Left cardiac atrium (tissue), 4 donors: ENCODE results near the gene TAS2R16. TPM values are rescaled to one million over a fixed set of nuclear protein-coding genes. Genes with fewer than 3 reads are reported as not detected.
"Not testable (repeated sequence)": the region's sequence is repeated elsewhere in the genome, so short reads cannot be mapped to it uniquely, and the experiment has no call there.

Experiments
- ATAC-seq, 2 donors: fragments of 200-7000 bp; cut with Tn5 transposase; one replicate each; pipeline ENCODE4 v1.9.1; 2020; ENCODE audit warnings: mild to moderate bottlenecking in 2 of 2, moderate library complexity in 2 of 2
- DNase-seq: peaks from one replicate; pipeline ENCODE4 v3.0.0-alpha.2; 2020
- intact Hi-C, 2 donors: fragments of 100-400 bp; cut with DNase I; formaldehyde crosslinking; loops; one replicate each; pipeline versions ENCODE4 v1.14.1 to v1.15.1; 2022 to 2023
- total RNA-seq, 2 donors: library from RNA; stranded (reverse); fragmentation: NEBNext Ultra II Directional; extraction: Animal tissue kit (Norgen Biotek cat#: 25700); gene quantifications; one replicate each; pipeline ENCODE4 v1.2.1, GENCODE V29; 2021
- donor health status: DM: no; HTN: yes; CAD: no.
- donor health status: DM: no; HTN: yes; CAD: no; lungs with severe emphysema.
- donor health status: DM: yes; HTN: yes; CAD: no.
- donor health status: Dilated cardiomyopathy.

Gene TAS2R16
- total RNA-seq, 2 donors from 2014 or later = not detected

- no peak for DNase-seq
- intact Hi-C loops = no loop called here
- ATAC-seq = no peak
Measured at GRCh38 chr7:122975341-122975740, 20.2 kb downstream of the TAS2R16 start.

GRCh38 chr7:122974229-122974628, 21.3 kb downstream of the TAS2R16 start:
- DNase-seq = no peak
- ATAC-seq = no peak
- intact Hi-C loops = no loop called here

- no peak for ATAC-seq
- intact Hi-C loops = no loop called here
Measured at GRCh38 chr7:122972056-122972455, 23.4 kb downstream of the TAS2R16 start.

GRCh38 chr7:122970740-122971725, 24.5 kb downstream of the TAS2R16 start:
- DNase-seq (no peak), ATAC-seq (no peak)
- intact Hi-C loops = no loop called here

More at GRCh38 chr7:122972056-122972455, 23.4 kb downstream of the TAS2R16 start:
- DNase-seq = no peak

GRCh38 chr7:122968389-122968788, 27.1 kb downstream of the TAS2R16 start:
- ATAC-seq (no peak), DNase-seq (no peak)
- intact Hi-C loops = no loop called here

- ATAC-seq (no peak), DNase-seq (no peak)
- intact Hi-C loops = no loop called here
Measured at GRCh38 chr7:122965306-122965705, 30.2 kb downstream of the TAS2R16 start.

- intact Hi-C loops, ATAC-seq: not testable (repeated sequence)
Measured at GRCh38 chr7:122953678-122954077, 41.8 kb downstream of the TAS2R16 start.

GRCh38 chr7:122951006-122951405, 44.5 kb downstream of the TAS2R16 start:
- intact Hi-C loops = no loop called here
- ATAC-seq (no peak), DNase-seq (no peak)

More at GRCh38 chr7:122953678-122954077, 41.8 kb downstream of the TAS2R16 start:
- DNase-seq = not testable (repeated sequence)

GRCh38 chr7:122949186-122949585, 46.3 kb downstream of the TAS2R16 start:
- no peak for DNase-seq
- ATAC-seq = no peak
- intact Hi-C loops = no loop called here

Other genes starting within 250 kb of the TAS2R16 start
- gene CADPS2, start 109.2 kb downstream of the TAS2R16 start, total RNA-seq = 10 to 100 TPM; 11.5 to 14.4 TPM
- not detected for gene SLC13A1, start 204.3 kb upstream of the TAS2R16 start, total RNA-seq